GM12872 (cell line): ENCODE results near the gene NPAS3.

Experiments used
- CTCF ChIP-seq: IDR thresholded peaks from 3 replicates; pipeline ENCODE4 v1.5.1; 2011; ENCODE audit warnings: low read depth, mild to moderate bottlenecking, low read length, moderate library complexity; ENCODE audit not compliant: insufficient read depth

The NPAS3 gene

GRCh38 chr14:33186656-33187055 lies 248.0 kb downstream of the NPAS3 start:
- no peak for TF ChIP-seq CTCF

- no peak for TF ChIP-seq CTCF
Observed at GRCh38 chr14:33188880-33189279, 250.2 kb downstream of the NPAS3 start.

GRCh38 chr14:33191855-33192254 lies 253.2 kb downstream of the NPAS3 start:
- no peak for TF ChIP-seq CTCF

GRCh38 chr14:33194551-33194950 lies 255.9 kb downstream of the NPAS3 start:
- TF ChIP-seq CTCF, result no peak

GRCh38 chr14:33198684-33199083 lies 260.0 kb downstream of the NPAS3 start:
- TF ChIP-seq CTCF, result no peak

GRCh38 chr14:33201116-33201515 lies 262.4 kb downstream of the NPAS3 start:
- TF ChIP-seq CTCF, result no peak

- no peak for TF ChIP-seq CTCF
Observed at GRCh38 chr14:33206981-33207380, 268.3 kb downstream of the NPAS3 start.
